ENCODE data around the gene CHST11. TPM values are rescaled to one million over a fixed set of nuclear protein-coding genes. Genes with fewer than 3 reads are reported as not detected.

Gene CHST11
- polyA plus RNA-seq, 1 donor, result 2.0 TPM

GRCh38 chr12:104433061-104433460 lies 23.7 kb upstream of the CHST11 start:
- DNase-seq (ENCODE audit: low read depth), result no peak

- DNase-seq (ENCODE audit: low read depth), result no peak
Observed at GRCh38 chr12:104434129-104434528, 22.6 kb upstream of the CHST11 start.

GRCh38 chr12:104435175-104435574 lies 21.6 kb upstream of the CHST11 start:
- DNase-seq (ENCODE audit: low read depth), result no peak

GRCh38 chr12:104435765-104436164 lies 21.0 kb upstream of the CHST11 start:
- no peak for DNase-seq (ENCODE audit: low read depth)

- DNase-seq (ENCODE audit: low read depth), result no peak
Observed at GRCh38 chr12:104436790-104437189, 20.0 kb upstream of the CHST11 start.

- no peak for DNase-seq (ENCODE audit: low read depth)
Observed at GRCh38 chr12:104438134-104438533, 18.6 kb upstream of the CHST11 start.

- DNase-seq (ENCODE audit: low read depth), result no peak
Observed at GRCh38 chr12:104439137-104439536, 17.6 kb upstream of the CHST11 start.

GRCh38 chr12:104443008-104443407 lies 13.7 kb upstream of the CHST11 start:
- no peak for DNase-seq (ENCODE audit: low read depth)

- no peak for DNase-seq (ENCODE audit: low read depth)
Observed at GRCh38 chr12:104446646-104447421, 9.9 kb upstream of the CHST11 start.

- DNase-seq (ENCODE audit: low read depth), result no peak
Observed at GRCh38 chr12:104448031-104448430, 8.7 kb upstream of the CHST11 start.

GRCh38 chr12:104448451-104448850 lies 8.3 kb upstream of the CHST11 start:
- DNase-seq (ENCODE audit: low read depth), result no peak

GRCh38 chr12:104450700-104451099 lies 6.0 kb upstream of the CHST11 start:
- no peak for DNase-seq (ENCODE audit: low read depth)

GRCh38 chr12:104452087-104452486 lies 4.7 kb upstream of the CHST11 start:
- no peak for DNase-seq (ENCODE audit: low read depth)

GRCh38 chr12:104453133-104453532 lies 3.6 kb upstream of the CHST11 start:
- no peak for DNase-seq (ENCODE audit: low read depth)

- DNase-seq (ENCODE audit: low read depth), result no peak
Observed at GRCh38 chr12:104454997-104455396, 1.8 kb upstream of the CHST11 start.

- DNase-seq (ENCODE audit: low read depth), result no peak
Observed at GRCh38 chr12:104455578-104456416, 951 bp upstream of the CHST11 start.

GRCh38 chr12:104456950-104457745 lies 400 bp downstream of the CHST11 start:
- DNase-seq (ENCODE audit: low read depth), result peak; percentile 52

GRCh38 chr12:104457746-104458693 lies 1.3 kb downstream of the CHST11 start:
- no peak for DNase-seq (ENCODE audit: low read depth)

- no peak for DNase-seq (ENCODE audit: low read depth)
Observed at GRCh38 chr12:104458694-104459367, 2.1 kb downstream of the CHST11 start.

GRCh38 chr12:104459368-104459909 lies 2.7 kb downstream of the CHST11 start:
- DNase-seq (ENCODE audit: low read depth), result no peak

All from forelimb muscle (tissue), 1 donor.